ENCODE results near the gene ZFAND5.

- TF ChIP-seq CTCF (IDR thresholded peaks at IDR 0.05) (no peak), POLR2AphosphoS5 (IDR thresholded peaks at IDR 0.05) (no peak), POLR2A (IDR thresholded peaks at IDR 0.05) (no peak)
Measured at GRCh38 chr9:72349240-72349639, 15.8 kb downstream of the ZFAND5 start.
